HG02943 (cell line): ENCODE measurements around the gene GRM2.

ENCODE experiments used
- ATAC-seq: cut with Tn5 transposase; IDR thresholded peaks from one replicate; pipeline ENCODE4 v1.9.1; 2021; ENCODE audit warnings: mild to moderate bottlenecking, low read depth, moderate library complexity; ENCODE audit not compliant: unreplicated experiment

The GRM2 gene

GRCh38 chr3:51679777-51680176 lies 27.1 kb upstream of the GRM2 start:
- no peak for ATAC-seq

- ATAC-seq = no peak
These were observed 26.7 kb upstream of the GRM2 start for GRCh38 chr3:51680196-51680595.

GRCh38 chr3:51680663-51681230 lies 26.1 kb upstream of the GRM2 start:
- ATAC-seq = no peak

GRCh38 chr3:51681453-51681852 lies 25.4 kb upstream of the GRM2 start:
- no peak for ATAC-seq

- peak; percentile 78 for ATAC-seq
These were observed 24.8 kb upstream of the GRM2 start for GRCh38 chr3:51682079-51682478.

- ATAC-seq = no peak
These were observed 24.3 kb upstream of the GRM2 start for GRCh38 chr3:51682526-51682925.

- ATAC-seq = no peak
These were observed 23.3 kb upstream of the GRM2 start for GRCh38 chr3:51683566-51683965.

GRCh38 chr3:51684971-51685751 lies 21.7 kb upstream of the GRM2 start:
- ATAC-seq = no peak

- ATAC-seq = no peak
These were observed 20.8 kb upstream of the GRM2 start for GRCh38 chr3:51686056-51686455.

GRCh38 chr3:51686512-51687215 lies 20.2 kb upstream of the GRM2 start:
- ATAC-seq = peak; percentile 65

- ATAC-seq = no peak
These were observed 19.2 kb upstream of the GRM2 start for GRCh38 chr3:51687431-51688205.

GRCh38 chr3:51688206-51688600 lies 18.7 kb upstream of the GRM2 start:
- ATAC-seq = no peak

- ATAC-seq = no peak
These were observed 15.8 kb upstream of the GRM2 start for GRCh38 chr3:51691021-51691420.

- ATAC-seq = no peak
These were observed 14.9 kb upstream of the GRM2 start for GRCh38 chr3:51691949-51692348.

- ATAC-seq = no peak
These were observed 13.9 kb upstream of the GRM2 start for GRCh38 chr3:51692980-51693395.

- ATAC-seq = no peak
These were observed 9.9 kb upstream of the GRM2 start for GRCh38 chr3:51696954-51697353.

GRCh38 chr3:51698209-51698608 lies 8.7 kb upstream of the GRM2 start:
- ATAC-seq = no peak

- ATAC-seq = no peak
These were observed 6.5 kb upstream of the GRM2 start for GRCh38 chr3:51700403-51700802.

GRCh38 chr3:51702156-51702555 lies 4.7 kb upstream of the GRM2 start:
- no peak for ATAC-seq

- no peak for ATAC-seq
These were observed 3.7 kb upstream of the GRM2 start for GRCh38 chr3:51703068-51703760.
